Central memory CD8-positive, alpha-beta T cell (primary cell): Measurements from ENCODE around the gene POMT2.
"Not testable (repeated sequence)": the region's sequence is repeated elsewhere in the genome, so short reads cannot be mapped to it uniquely, and the experiment has no call there.

Experiments
- ATAC-seq: fragments of 150-1000 bp; cut with Tn5 transposase; replicated peaks from 2 replicates; pipeline ENCODE4 v1.10.0; 2022; ENCODE audit warnings: mild to moderate bottlenecking, moderate FRiP score, moderate number of reproducible peaks; ENCODE audit not compliant: poor library complexity, severe bottlenecking; ENCODE audit errors: extremely low read depth
- DNase-seq, 2 donors: peaks; one replicate each; pipeline ENCODE4 v3.0.0; 2021; ENCODE audit warnings: low spot score in 2 of 2
- H3K27ac Mint-ChIP-seq: one replicate; pipeline ENCODE4 v1.8.0; 2022; ENCODE audit warnings: low read depth, mild to moderate bottlenecking, moderate library complexity, mixed read lengths
- H3K27me3 Mint-ChIP-seq: one replicate; pipeline ENCODE4 v1.8.0; 2022; ENCODE audit warnings: mixed read lengths
- H3K36me3 Mint-ChIP-seq: one replicate; pipeline ENCODE4 v1.8.0; 2022; ENCODE audit warnings: mild to moderate bottlenecking, moderate library complexity, mixed read lengths; ENCODE audit not compliant: insufficient read depth
- H3K4me1 Mint-ChIP-seq: one replicate; pipeline ENCODE4 v1.8.0; 2022; ENCODE audit warnings: mixed read lengths
- H3K4me3 Mint-ChIP-seq: one replicate; pipeline ENCODE4 v1.8.0; 2022; ENCODE audit warnings: mild to moderate bottlenecking, moderate library complexity, mixed read lengths
- H3K9me3 Mint-ChIP-seq: one replicate; pipeline ENCODE4 v1.8.0; 2022; ENCODE audit warnings: mixed read lengths

The POMT2 gene

GRCh38 chr14:77322951-77323350 is 2.3 kb upstream of the POMT2 start:
- DNase-seq = no peak
- no peak for ATAC-seq
- Mint-ChIP-seq H3K4me1 (peaks cover 14% of the 10 kb centered on the region), H3K9me3 (no peaks in the 10 kb centered on the region), H3K27me3 (no peaks in the 10 kb centered on the region), H3K4me3 (peak overlapping the region; percentile 95), H3K36me3 (peaks cover 6% of the 10 kb centered on the region), H3K27ac (no peak overlapping the region)

GRCh38 chr14:77322250-77322902 is 1.7 kb upstream of the POMT2 start:
- DNase-seq = no peak
- peaks cover 6% of the 10 kb centered on the region for H3K36me3 Mint-ChIP-seq
- H3K4me1 Mint-ChIP-seq = peaks cover 14% of the 10 kb centered on the region
- no peaks in the 10 kb centered on the region for H3K27me3 Mint-ChIP-seq
- peak overlapping the region; percentile 95 for H3K4me3 Mint-ChIP-seq
- H3K27ac Mint-ChIP-seq = peak overlapping the region; percentile 96
- ATAC-seq = no peak
- H3K9me3 Mint-ChIP-seq = no peaks in the 10 kb centered on the region

- ATAC-seq (no peak), DNase-seq (no peak)
- Mint-ChIP-seq H3K27ac (no peak overlapping the region), H3K36me3 (peaks cover 6% of the 10 kb centered on the region), H3K4me3 (no peak overlapping the region), H3K27me3 (no peaks in the 10 kb centered on the region), H3K4me1 (peaks cover 14% of the 10 kb centered on the region), H3K9me3 (no peaks in the 10 kb centered on the region)
Observed at GRCh38 chr14:77319422-77319821, 1.3 kb downstream of the POMT2 start.

- H3K27ac Mint-ChIP-seq, H3K9me3 Mint-ChIP-seq: not testable (repeated sequence)
Observed at GRCh38 chr14:77318756-77319155, 1.9 kb downstream of the POMT2 start.

GRCh38 chr14:77318006-77318553 is 2.6 kb downstream of the POMT2 start:
- H3K4me1 Mint-ChIP-seq = peaks cover 14% of the 10 kb centered on the region
- H3K9me3 Mint-ChIP-seq = no peaks in the 10 kb centered on the region
- DNase-seq = no peak
- H3K27me3 Mint-ChIP-seq = no peaks in the 10 kb centered on the region
- no peak for ATAC-seq
- no peak overlapping the region for H3K27ac Mint-ChIP-seq
- peaks cover 4% of the 10 kb centered on the region for H3K36me3 Mint-ChIP-seq
- H3K4me3 Mint-ChIP-seq = no peak overlapping the region

More at GRCh38 chr14:77318756-77319155, 1.9 kb downstream of the POMT2 start:
- H3K36me3 Mint-ChIP-seq, DNase-seq, H3K4me3 Mint-ChIP-seq, H3K27me3 Mint-ChIP-seq, ATAC-seq: not testable (repeated sequence)
- peaks cover 14% of the 10 kb centered on the region for H3K4me1 Mint-ChIP-seq

- H3K36me3 Mint-ChIP-seq = peaks cover 4% of the 10 kb centered on the region
- no peak overlapping the region for H3K27ac Mint-ChIP-seq
- DNase-seq = no peak
Observed at GRCh38 chr14:77316872-77317301, 3.8 kb downstream of the POMT2 start.

GRCh38 chr14:77316195-77316505 is 4.5 kb downstream of the POMT2 start:
- ATAC-seq (no peak), DNase-seq (no peak)
- Mint-ChIP-seq H3K27me3 (no peaks in the 10 kb centered on the region), H3K36me3 (peaks cover 3% of the 10 kb centered on the region), H3K4me3 (no peak overlapping the region), H3K4me1 (peaks cover 6% of the 10 kb centered on the region), H3K9me3 (no peaks in the 10 kb centered on the region), H3K27ac (no peak overlapping the region)

More at GRCh38 chr14:77316872-77317301, 3.8 kb downstream of the POMT2 start:
- Mint-ChIP-seq H3K27me3 (no peaks in the 10 kb centered on the region), H3K4me1 (peaks cover 9% of the 10 kb centered on the region), H3K9me3 (no peaks in the 10 kb centered on the region), H3K4me3 (no peak overlapping the region)
- ATAC-seq = no peak

GRCh38 chr14:77314539-77315457 is 5.9 kb downstream of the POMT2 start:
- Mint-ChIP-seq H3K4me1 (peaks cover under 1% of the 10 kb centered on the region), H3K27ac (no peak overlapping the region), H3K9me3 (no peaks in the 10 kb centered on the region), H3K4me3 (no peak overlapping the region), H3K27me3 (no peaks in the 10 kb centered on the region), H3K36me3 (no peaks in the 10 kb centered on the region)
- no peak for ATAC-seq
- DNase-seq = no peak

GRCh38 chr14:77314043-77314442 is 6.6 kb downstream of the POMT2 start:
- Mint-ChIP-seq H3K36me3 (no peaks in the 10 kb centered on the region), H3K9me3 (no peaks in the 10 kb centered on the region), H3K4me1 (no peaks in the 10 kb centered on the region), H3K27me3 (no peaks in the 10 kb centered on the region), H3K4me3 (no peak overlapping the region), H3K27ac (no peak overlapping the region)
- ATAC-seq (no peak), DNase-seq (no peak)

- ATAC-seq = no peak
- no peaks in the 10 kb centered on the region for H3K36me3 Mint-ChIP-seq
Observed at GRCh38 chr14:77313371-77313770, 7.3 kb downstream of the POMT2 start.

GRCh38 chr14:77311217-77311616 is 9.5 kb downstream of the POMT2 start:
- no peak for ATAC-seq
- H3K4me3 Mint-ChIP-seq = no peak overlapping the region
- no peaks in the 10 kb centered on the region for H3K27me3 Mint-ChIP-seq
- H3K27ac Mint-ChIP-seq = no peak overlapping the region
- no peaks in the 10 kb centered on the region for H3K4me1 Mint-ChIP-seq
- no peaks in the 10 kb centered on the region for H3K9me3 Mint-ChIP-seq
- no peaks in the 10 kb centered on the region for H3K36me3 Mint-ChIP-seq
- DNase-seq = no peak

More at GRCh38 chr14:77313371-77313770, 7.3 kb downstream of the POMT2 start:
- Mint-ChIP-seq H3K27ac (no peak overlapping the region), H3K4me3 (no peak overlapping the region), H3K4me1 (no peaks in the 10 kb centered on the region), H3K27me3 (no peaks in the 10 kb centered on the region), H3K9me3 (no peaks in the 10 kb centered on the region)
- no peak for DNase-seq

GRCh38 chr14:77310026-77310425 is 10.7 kb downstream of the POMT2 start:
- Mint-ChIP-seq H3K36me3 (no peaks in the 10 kb centered on the region), H3K27me3 (no peaks in the 10 kb centered on the region), H3K4me1 (no peaks in the 10 kb centered on the region), H3K9me3 (no peaks in the 10 kb centered on the region), H3K27ac (no peak overlapping the region), H3K4me3 (no peak overlapping the region)
- DNase-seq (no peak), ATAC-seq (no peak)

- Mint-ChIP-seq H3K9me3 (no peaks in the 10 kb centered on the region), H3K4me1 (no peaks in the 10 kb centered on the region), H3K4me3 (no peak overlapping the region), H3K27me3 (no peaks in the 10 kb centered on the region), H3K27ac (no peak overlapping the region), H3K36me3 (no peaks in the 10 kb centered on the region)
- no peak for DNase-seq
- no peak for ATAC-seq
Observed at GRCh38 chr14:77309131-77309530, 11.6 kb downstream of the POMT2 start.
